AG04450 (cell line): ENCODE results near the gene CCM2. TPM values are rescaled to one million over a fixed set of nuclear protein-coding genes. Genes with fewer than 3 reads are reported as not detected.

Experiments used
- CTCF ChIA-PET: fragments of 300-600, 350-600 bp; formaldehyde crosslinking; extraction: SDS; loops from one replicate; lab custom pipeline; 2022; ENCODE audit warnings: antibody characterized with exemption, inconsistent platforms; lab: Charles Lee
- POLR2A ChIA-PET: fragments of 350-600 bp; formaldehyde crosslinking; extraction: SDS; loops from one replicate; lab custom pipeline; 2021; ENCODE audit warnings: antibody characterized with exemption, inconsistent platforms; lab: Yijun Ruan, JAX
- DNase-seq: peaks from one replicate; pipeline ENCODE4 v3.0.0-alpha.2; 2011; ENCODE audit warnings: low read depth, low spot score
- H3K27ac ChIP-seq: one replicate; pipeline ENCODE4 v1.5.1; 2012; ENCODE audit warnings: low read depth, low read length, control low read depth
- H3K27me3 ChIP-seq: one replicate; pipeline ENCODE4 v1.6.0; 2012; ENCODE audit warnings: low read length; ENCODE audit not compliant: control insufficient read depth, insufficient read depth
- H3K4me3 ChIP-seq: 2 replicates; pipeline ENCODE4 v1.5.1; 2011; ENCODE audit warnings: mild to moderate bottlenecking, low read depth, low read length, control low read depth
- H3K9me3 ChIP-seq: 2 replicates; pipeline ENCODE4 v1.5.1; 2012; ENCODE audit warnings: low read length; ENCODE audit not compliant: control insufficient read depth, insufficient read depth
- polyA plus RNA-seq: library from polyadenylated mRNA; depleted of rRNA; stranded (reverse); fragments of >200 nt; gene quantifications from 2 replicates; pipeline ENCODE4 v1.2.3, GENCODE V29; 2011
- TF ChIP-seq, protein P1 (sequence below): IDR thresholded peaks from 2 replicates; pipeline ENCODE4 v1.5.1; 2011; ENCODE audit warnings: low read depth, low read length, control low read depth, inconsistent platforms

The CCM2 gene
- polyA plus RNA-seq, 1 experiment: 24.7 TPM

GRCh38 chr7:45086331-45087065 lies 86.5 kb downstream of the CCM2 start:
- TF ChIP-seq, protein P1, sequence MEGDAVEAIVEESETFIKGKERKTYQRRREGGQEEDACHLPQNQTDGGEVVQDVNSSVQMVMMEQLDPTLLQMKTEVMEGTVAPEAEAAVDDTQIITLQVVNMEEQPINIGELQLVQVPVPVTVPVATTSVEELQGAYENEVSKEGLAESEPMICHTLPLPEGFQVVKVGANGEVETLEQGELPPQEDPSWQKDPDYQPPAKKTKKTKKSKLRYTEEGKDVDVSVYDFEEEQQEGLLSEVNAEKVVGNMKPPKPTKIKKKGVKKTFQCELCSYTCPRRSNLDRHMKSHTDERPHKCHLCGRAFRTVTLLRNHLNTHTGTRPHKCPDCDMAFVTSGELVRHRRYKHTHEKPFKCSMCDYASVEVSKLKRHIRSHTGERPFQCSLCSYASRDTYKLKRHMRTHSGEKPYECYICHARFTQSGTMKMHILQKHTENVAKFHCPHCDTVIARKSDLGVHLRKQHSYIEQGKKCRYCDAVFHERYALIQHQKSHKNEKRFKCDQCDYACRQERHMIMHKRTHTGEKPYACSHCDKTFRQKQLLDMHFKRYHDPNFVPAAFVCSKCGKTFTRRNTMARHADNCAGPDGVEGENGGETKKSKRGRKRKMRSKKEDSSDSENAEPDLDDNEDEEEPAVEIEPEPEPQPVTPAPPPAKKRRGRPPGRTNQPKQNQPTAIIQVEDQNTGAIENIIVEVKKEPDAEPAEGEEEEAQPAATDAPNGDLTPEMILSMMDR: no peak
- ChIA-PET POLR2A (no interaction called here), CTCF (no interaction called here)
- no peak for DNase-seq
- H3K27ac ChIP-seq: no peak overlapping the region
- no peaks in the 10 kb centered on the region; the same call in 1 of the 2 replicates for H3K9me3 ChIP-seq
- H3K4me3 ChIP-seq: no peak overlapping the region
- H3K27me3 ChIP-seq: peaks cover 3% of the 10 kb centered on the region

DNA sequence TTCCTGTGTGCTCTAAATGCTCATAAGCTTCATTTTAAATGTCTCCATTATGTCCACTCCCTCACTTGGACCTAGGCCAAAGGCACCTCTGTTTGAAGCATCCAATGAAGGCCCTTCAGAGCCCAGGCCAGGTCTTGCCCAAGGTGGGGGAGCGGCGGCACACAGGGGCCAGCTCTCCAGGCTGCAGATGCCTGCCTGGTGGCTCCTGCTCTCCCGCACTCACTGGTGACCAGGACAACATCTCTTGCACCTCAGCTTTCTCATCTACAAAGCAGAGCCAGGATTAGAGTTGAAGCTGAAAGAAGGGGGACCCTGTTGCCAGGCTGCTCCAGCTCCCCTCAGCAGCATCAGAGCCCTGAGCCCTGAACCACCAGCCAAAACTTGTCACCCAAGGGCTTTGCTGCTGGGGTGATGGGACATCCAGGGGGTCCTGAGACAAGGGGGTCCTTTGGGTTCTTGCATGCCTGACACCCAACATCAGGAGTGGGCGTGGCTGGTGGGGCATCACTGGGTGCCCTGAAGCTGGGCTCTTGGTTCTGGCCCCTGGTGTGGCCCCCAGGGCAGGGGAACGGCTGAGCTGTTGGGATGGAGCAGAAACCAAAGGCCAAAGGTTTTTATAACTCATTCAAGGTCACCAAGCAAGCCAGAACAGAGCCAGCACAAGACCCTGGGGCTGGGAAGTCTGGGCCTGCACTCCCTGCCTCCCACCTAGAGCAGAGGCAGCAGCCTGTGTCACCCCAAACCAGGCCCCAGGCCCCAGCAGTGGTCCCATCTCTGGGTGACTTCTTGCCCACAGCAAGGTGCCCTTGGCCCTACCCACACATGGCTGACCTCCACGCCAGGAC lies 87.5 kb downstream of the CCM2 start:
- peaks cover 3% of the 10 kb centered on the region for H3K27me3 ChIP-seq
- TF ChIP-seq, protein P1: no peak
- POLR2A ChIA-PET: no interaction called here
- no peaks in the 10 kb centered on the region; the same call in 1 of the 2 replicates for H3K9me3 ChIP-seq
- no peak for DNase-seq
- no peak overlapping the region for H3K27ac ChIP-seq
- CTCF ChIA-PET: no interaction called here
- H3K4me3 ChIP-seq: peak overlapping the region; percentile 69

GRCh38 chr7:45088146-45088701 lies 88.2 kb downstream of the CCM2 start:
- TF ChIP-seq, protein P1: no peak
- POLR2A ChIA-PET: no interaction called here
- H3K9me3 ChIP-seq: no peaks in the 10 kb centered on the region; the same call in 1 of the 2 replicates
- DNase-seq: no peak
- peaks cover 3% of the 10 kb centered on the region for H3K27me3 ChIP-seq
- CTCF ChIA-PET: no interaction called here
- no peak overlapping the region for H3K27ac ChIP-seq
- peak overlapping the region; percentile 69 for H3K4me3 ChIP-seq

DNA sequence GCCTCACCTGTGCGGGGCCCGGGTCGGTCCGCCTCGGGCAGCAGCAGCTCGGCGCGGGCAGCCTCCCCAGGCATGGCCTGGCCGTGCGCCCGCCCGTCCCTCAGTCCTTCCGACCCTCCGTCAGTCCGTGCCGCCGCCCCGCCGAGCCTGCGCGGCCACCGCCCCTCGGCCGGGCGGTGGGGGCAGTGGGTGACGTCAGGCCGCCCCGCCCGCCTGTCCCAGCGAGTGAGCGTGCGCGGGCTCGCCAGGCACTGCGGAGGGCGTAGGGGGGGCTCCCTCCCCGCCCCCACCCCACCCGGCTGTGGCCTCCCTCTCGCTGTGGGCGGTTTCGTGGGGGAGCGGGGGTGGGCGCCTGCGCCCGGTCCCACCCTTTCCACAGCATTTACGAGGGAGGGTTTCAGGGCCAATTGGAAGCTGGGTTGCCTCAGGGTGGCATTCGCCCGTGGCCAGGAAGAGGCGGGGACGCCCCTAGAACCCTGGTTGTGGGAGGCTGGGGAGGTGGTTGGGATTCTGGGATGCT lies 88.9 kb downstream of the CCM2 start, which contains the start of gene NACAD:
Gene NACAD, minus strand, starts transcription at position 149 of the 520 bp plus-strand sequence. Its CDS starts 75 bp downstream, at position 74.
- ChIA-PET CTCF (no interaction called here), POLR2A (interaction anchor here (0.9 to 1.0 kb wide), 2 partner anchors 8 to 23 kb away, joined by 3 to 4 read pairs; partner anchors contain the start of gene TBRG4)
- Histone ChIP-seq H3K4me3 (peak within 1 kb of the TSS; percentile 69), H3K27me3 (peaks cover 3% of the 10 kb centered on the region), H3K9me3 (no peaks in the 10 kb centered on the region; the same call in 1 of the 2 replicates), H3K27ac (no peak within 1 kb of the TSS)
- TF ChIP-seq, protein P1: no peak
- DNase-seq: no peak
